HFFc6 (cell line): ENCODE measurements around the gene MIPEP. TPM values are rescaled to one million over a fixed set of nuclear protein-coding genes. Genes with fewer than 3 reads are reported as not detected.
A peak's percentile ranks its signal among the peaks of the same experiment; 100 is the strongest.

Experiments
- DNase-seq: peaks from one replicate; pipeline ENCODE4 v3.0.0-alpha.2; 2018
- H3K27ac Mint-ChIP-seq: 2 replicates; pipeline ENCODE4 v1.8.0; 2020; ENCODE audit warnings: mild to moderate bottlenecking, mixed read lengths
- H3K27me3 Mint-ChIP-seq: 2 replicates; pipeline ENCODE4 v1.8.0; 2021; ENCODE audit warnings: mild to moderate bottlenecking, moderate library complexity, mixed read lengths; ENCODE audit not compliant: insufficient read depth
- H3K36me3 Mint-ChIP-seq: 2 replicates; pipeline ENCODE4 v1.8.0; 2021; ENCODE audit warnings: low read depth, mixed read lengths
- H3K4me1 Mint-ChIP-seq: 2 replicates; pipeline ENCODE4 v1.8.0; 2020; ENCODE audit warnings: low read depth, mixed read lengths
- H3K4me3 Mint-ChIP-seq: 2 replicates; pipeline ENCODE4 v1.8.0; 2020; ENCODE audit warnings: mild to moderate bottlenecking, moderate library complexity, mixed read lengths
- H3K9me3 Mint-ChIP-seq: 2 replicates; pipeline ENCODE4 v1.8.0; 2020; ENCODE audit warnings: mild to moderate bottlenecking, mixed read lengths
- long read RNA-seq: library from polyadenylated mRNA; unstranded; transcript quantifications from one replicate; pipeline ENCODE4 v2.0.0, GENCODE V29; 2019
- total RNA-seq, 6 experiments: library from RNA; stranded (reverse); fragmentation: NEBNext Ultra II Directional; extraction: Animal tissue kit (Norgen Biotek cat#: 25700); gene quantifications; 2 replicates in 1 of 6; 3 replicates in 5 of 6; pipeline ENCODE4 v1.2.3, GENCODE V29; 2021
- TF ChIP-seq, protein P1 (sequence below): fragments of 200-600 bp; sonication (generic); IDR thresholded peaks from 2 replicates; pipeline ENCODE4 v1.5.0; 2021; ENCODE audit warnings: antibody characterized with exemption, mild to moderate bottlenecking

MIPEP gene
- 10 to 100 TPM; 11.3 to 15.6 (median 13.1) TPM for total RNA-seq
- long read RNA-seq, transcript MIPEP-201 (19 exons, 2,400 nt): major isoform, 19 of 24 reads
- long read RNA-seq, partial matches to known transcripts: 3 of 24 reads
- long read RNA-seq, other reads (novel, unspliced or antisense): 2 of 24 reads

- DNase-seq: peak; percentile 90
- H3K27ac Mint-ChIP-seq: peak within 1 kb of the TSS; percentile 72
- peaks cover 31% of the 10 kb centered on the region for H3K4me1 Mint-ChIP-seq
- TF ChIP-seq, protein P1, sequence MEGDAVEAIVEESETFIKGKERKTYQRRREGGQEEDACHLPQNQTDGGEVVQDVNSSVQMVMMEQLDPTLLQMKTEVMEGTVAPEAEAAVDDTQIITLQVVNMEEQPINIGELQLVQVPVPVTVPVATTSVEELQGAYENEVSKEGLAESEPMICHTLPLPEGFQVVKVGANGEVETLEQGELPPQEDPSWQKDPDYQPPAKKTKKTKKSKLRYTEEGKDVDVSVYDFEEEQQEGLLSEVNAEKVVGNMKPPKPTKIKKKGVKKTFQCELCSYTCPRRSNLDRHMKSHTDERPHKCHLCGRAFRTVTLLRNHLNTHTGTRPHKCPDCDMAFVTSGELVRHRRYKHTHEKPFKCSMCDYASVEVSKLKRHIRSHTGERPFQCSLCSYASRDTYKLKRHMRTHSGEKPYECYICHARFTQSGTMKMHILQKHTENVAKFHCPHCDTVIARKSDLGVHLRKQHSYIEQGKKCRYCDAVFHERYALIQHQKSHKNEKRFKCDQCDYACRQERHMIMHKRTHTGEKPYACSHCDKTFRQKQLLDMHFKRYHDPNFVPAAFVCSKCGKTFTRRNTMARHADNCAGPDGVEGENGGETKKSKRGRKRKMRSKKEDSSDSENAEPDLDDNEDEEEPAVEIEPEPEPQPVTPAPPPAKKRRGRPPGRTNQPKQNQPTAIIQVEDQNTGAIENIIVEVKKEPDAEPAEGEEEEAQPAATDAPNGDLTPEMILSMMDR: peak; percentile 83
- peak within 1 kb of the TSS; percentile 86 for H3K4me3 Mint-ChIP-seq
- peaks cover 6% of the 10 kb centered on the region for H3K36me3 Mint-ChIP-seq
- no peaks in the 10 kb centered on the region for H3K9me3 Mint-ChIP-seq
- H3K27me3 Mint-ChIP-seq: no peaks in the 10 kb centered on the region
Measured at GRCh38 chr13:23888658-23889614, at the start of gene MIPEP. Gene MIPEP, minus strand, starts transcription at chr13:23889400. Its CDS starts 80 bp downstream, at chr13:23889320.

GRCh38 chr13:23934520-23934919 is 45.3 kb upstream of the MIPEP start:
- peaks cover 18% of the 10 kb centered on the region for H3K9me3 Mint-ChIP-seq
- no peak for DNase-seq
- peaks cover 11% of the 10 kb centered on the region for H3K4me1 Mint-ChIP-seq
- H3K27ac Mint-ChIP-seq: no peak overlapping the region
- peaks cover 16% of the 10 kb centered on the region for H3K27me3 Mint-ChIP-seq
- TF ChIP-seq, protein P1: no peak
- H3K36me3 Mint-ChIP-seq: peaks cover 15% of the 10 kb centered on the region
- H3K4me3 Mint-ChIP-seq: no peak overlapping the region

DNA sequence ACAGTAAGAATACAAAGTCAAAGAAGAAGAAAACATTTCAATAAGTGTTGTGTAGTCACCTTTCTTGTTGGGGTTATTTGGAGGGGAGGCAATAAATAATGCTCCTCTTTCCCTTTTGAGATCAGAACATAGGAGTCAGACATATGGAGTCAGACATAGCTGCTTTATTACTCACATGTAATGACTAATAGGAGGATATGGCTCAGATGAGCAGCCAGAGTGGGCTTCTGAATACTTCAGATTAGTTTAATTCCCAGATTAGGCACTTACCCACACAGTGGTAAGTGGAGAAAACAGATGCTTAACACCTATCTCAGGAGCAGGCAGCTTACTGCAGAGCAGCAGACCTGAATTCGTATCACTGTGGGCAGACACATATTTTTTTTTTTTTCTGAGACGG is 39.8 kb upstream of the MIPEP start:
- H3K27me3 Mint-ChIP-seq: no peaks in the 10 kb centered on the region
- H3K4me1 Mint-ChIP-seq: peaks cover 28% of the 10 kb centered on the region
- H3K4me3 Mint-ChIP-seq: peak overlapping the region; percentile 6
- H3K27ac Mint-ChIP-seq: peak overlapping the region; percentile 42
- no peaks in the 10 kb centered on the region for H3K9me3 Mint-ChIP-seq
- DNase-seq: peak; percentile 66
- TF ChIP-seq, protein P1: no peak
- H3K36me3 Mint-ChIP-seq: no peaks in the 10 kb centered on the region

DNA sequence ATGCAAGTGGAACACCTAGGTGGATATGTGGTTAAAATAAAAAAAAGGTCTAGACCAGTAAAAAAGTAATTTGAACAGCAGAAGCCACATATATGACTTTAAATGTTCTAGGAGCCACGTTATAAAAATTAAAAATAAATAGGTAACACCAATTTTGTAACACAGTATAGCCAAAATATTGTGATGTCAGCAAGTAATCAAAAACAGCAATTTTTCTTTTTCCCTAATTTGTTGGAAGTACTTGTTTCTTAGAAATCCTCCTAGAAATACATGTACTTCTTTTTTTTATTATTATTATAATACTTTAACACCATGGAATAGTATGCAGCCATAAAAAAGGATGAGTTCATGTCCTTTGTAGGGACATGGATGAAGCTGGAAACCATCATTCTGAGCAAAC is 33.8 kb upstream of the MIPEP start:
- TF ChIP-seq, protein P1: no peak
- H3K4me1 Mint-ChIP-seq: peaks cover 44% of the 10 kb centered on the region
- H3K36me3 Mint-ChIP-seq: no peaks in the 10 kb centered on the region
- H3K9me3 Mint-ChIP-seq: no peaks in the 10 kb centered on the region; the same call in 1 of the 2 replicates
- no peak overlapping the region for H3K27ac Mint-ChIP-seq
- no peaks in the 10 kb centered on the region for H3K27me3 Mint-ChIP-seq
- no peak overlapping the region for H3K4me3 Mint-ChIP-seq
- no peak for DNase-seq

GRCh38 chr13:23922005-23922932 is 33.1 kb upstream of the MIPEP start:
- no peak overlapping the region for H3K27ac Mint-ChIP-seq
- H3K4me3 Mint-ChIP-seq: no peak overlapping the region
- TF ChIP-seq, protein P1: no peak
- H3K9me3 Mint-ChIP-seq: peaks cover 7% of the 10 kb centered on the region
- H3K4me1 Mint-ChIP-seq: peaks cover 49% of the 10 kb centered on the region
- no peaks in the 10 kb centered on the region for H3K27me3 Mint-ChIP-seq
- DNase-seq: no peak
- H3K36me3 Mint-ChIP-seq: 0 out of 2 replicates have a peak, but pooled peaks cover 7% of the 10 kb centered on the region
